ENCODE results near the gene GABRR2.

The GABRR2 gene

DNA sequence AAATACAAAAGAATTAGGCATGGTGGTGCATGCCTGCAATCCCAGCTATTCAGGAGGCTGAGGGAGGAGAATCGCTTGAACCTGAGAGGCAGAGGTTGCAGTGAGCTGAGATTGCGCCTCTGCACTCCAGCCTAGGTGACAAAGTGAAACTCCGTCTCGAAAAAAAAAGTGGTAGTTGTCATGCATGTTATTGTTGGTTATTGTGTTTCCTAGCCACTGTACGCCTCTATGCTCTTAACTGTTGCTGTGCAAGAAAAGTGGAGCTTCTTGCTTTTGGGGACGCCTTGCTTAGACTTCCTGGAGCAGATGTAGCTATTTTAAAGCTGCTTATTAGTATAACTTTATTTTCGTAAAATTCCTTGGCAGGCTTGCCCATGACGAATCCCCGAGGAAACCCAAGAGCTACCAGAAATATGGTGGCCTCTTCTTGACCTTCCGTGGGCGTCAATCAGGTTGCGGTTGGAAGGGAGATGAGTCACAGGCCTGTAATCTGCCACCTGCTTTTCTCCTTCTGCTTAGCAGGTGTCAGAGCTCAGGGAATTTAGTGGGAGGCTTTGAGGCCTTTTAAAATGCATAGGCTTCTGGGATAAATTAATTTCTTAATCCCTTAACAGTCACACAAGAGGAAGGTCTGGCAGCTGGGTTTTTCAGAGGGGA, 17.3 kb downstream of the GABRR2 start (continued):
- TF ChIP-seq ZNF785 (tag by site-specific recombination; IDR thresholded peaks at IDR 0.05) (no peak), ZNF747 (tag by site-specific recombination; IDR thresholded peaks at IDR 0.05) (no peak), ZNF48 (tag by site-specific recombination; IDR thresholded peaks at IDR 0.05) (no peak), ZFP37 (tag by site-specific recombination; IDR thresholded peaks at IDR 0.05) (peak; percentile 67; the same call in 1 of the 2 replicates), ZNF677 (tag by site-specific recombination; IDR thresholded peaks at IDR 0.05) (no peak), KLF10 (tag by site-specific recombination; IDR thresholded peaks at IDR 0.05) (peak; percentile 56; the same call in 1 of the 2 replicates), ZNF366 (tag by site-specific recombination; conservative IDR thresholded peaks at IDR 0.05) (peak; percentile 85), ZNF571 (tag by site-specific recombination; IDR thresholded peaks at IDR 0.05) (no peak), ZIC2 (tag by site-specific recombination; IDR thresholded peaks at IDR 0.05) (no peak), ZNF623 (tag by site-specific recombination; IDR thresholded peaks at IDR 0.05) (no peak), ZNF248 (tag by site-specific recombination; IDR thresholded peaks at IDR 0.05) (no peak), ZNF549 (tag by site-specific recombination; IDR thresholded peaks at IDR 0.05) (no peak), ZEB2 (tag by site-specific recombination; IDR thresholded peaks at IDR 0.05) (0 out of 2 replicates have a peak, but pooled peaks have one; percentile 32), ZNF701 (tag by site-specific recombination; IDR thresholded peaks at IDR 0.05) (no peak), ZNF16 (tag by site-specific recombination; IDR thresholded peaks at IDR 0.05; ENCODE audit: low read depth) (no peak), KLF8 (tag by site-specific recombination; IDR thresholded peaks at IDR 0.05) (peak; percentile 74)
- TF ChIP-seq, protein P1, sequence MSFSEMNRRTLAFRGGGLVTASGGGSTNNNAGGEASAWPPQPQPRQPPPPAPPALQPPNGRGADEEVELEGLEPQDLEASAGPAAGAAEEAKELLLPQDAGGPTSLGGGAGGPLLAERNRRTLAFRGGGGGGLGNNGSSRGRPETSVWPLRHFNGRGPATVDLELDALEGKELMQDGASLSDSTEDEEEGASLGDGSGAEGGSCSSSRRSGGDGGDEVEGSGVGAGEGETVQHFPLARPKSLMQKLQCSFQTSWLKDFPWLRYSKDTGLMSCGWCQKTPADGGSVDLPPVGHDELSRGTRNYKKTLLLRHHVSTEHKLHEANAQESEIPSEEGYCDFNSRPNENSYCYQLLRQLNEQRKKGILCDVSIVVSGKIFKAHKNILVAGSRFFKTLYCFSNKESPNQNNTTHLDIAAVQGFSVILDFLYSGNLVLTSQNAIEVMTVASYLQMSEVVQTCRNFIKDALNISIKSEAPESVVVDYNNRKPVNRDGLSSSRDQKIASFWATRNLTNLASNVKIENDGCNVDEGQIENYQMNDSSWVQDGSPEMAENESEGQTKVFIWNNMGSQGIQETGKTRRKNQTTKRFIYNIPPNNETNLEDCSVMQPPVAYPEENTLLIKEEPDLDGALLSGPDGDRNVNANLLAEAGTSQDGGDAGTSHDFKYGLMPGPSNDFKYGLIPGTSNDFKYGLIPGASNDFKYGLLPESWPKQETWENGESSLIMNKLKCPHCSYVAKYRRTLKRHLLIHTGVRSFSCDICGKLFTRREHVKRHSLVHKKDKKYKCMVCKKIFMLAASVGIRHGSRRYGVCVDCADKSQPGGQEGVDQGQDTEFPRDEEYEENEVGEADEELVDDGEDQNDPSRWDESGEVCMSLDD (tag by site-specific recombination; IDR thresholded peaks at IDR 0.05), result no peak
- TF ChIP-seq, protein P2, sequence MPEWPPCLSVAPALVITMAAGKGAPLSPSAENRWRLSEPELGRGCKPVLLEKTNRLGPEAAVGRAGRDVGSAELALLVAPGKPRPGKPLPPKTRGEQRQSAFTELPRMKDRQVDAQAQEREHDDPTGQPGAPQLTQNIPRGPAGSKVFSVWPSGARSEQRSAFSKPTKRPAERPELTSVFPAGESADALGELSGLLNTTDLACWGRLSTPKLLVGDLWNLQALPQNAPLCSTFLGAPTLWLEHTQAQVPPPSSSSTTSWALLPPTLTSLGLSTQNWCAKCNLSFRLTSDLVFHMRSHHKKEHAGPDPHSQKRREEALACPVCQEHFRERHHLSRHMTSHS (tag by site-specific recombination; IDR thresholded peaks at IDR 0.05), result no peak
- TF ChIP-seq, protein P3, sequence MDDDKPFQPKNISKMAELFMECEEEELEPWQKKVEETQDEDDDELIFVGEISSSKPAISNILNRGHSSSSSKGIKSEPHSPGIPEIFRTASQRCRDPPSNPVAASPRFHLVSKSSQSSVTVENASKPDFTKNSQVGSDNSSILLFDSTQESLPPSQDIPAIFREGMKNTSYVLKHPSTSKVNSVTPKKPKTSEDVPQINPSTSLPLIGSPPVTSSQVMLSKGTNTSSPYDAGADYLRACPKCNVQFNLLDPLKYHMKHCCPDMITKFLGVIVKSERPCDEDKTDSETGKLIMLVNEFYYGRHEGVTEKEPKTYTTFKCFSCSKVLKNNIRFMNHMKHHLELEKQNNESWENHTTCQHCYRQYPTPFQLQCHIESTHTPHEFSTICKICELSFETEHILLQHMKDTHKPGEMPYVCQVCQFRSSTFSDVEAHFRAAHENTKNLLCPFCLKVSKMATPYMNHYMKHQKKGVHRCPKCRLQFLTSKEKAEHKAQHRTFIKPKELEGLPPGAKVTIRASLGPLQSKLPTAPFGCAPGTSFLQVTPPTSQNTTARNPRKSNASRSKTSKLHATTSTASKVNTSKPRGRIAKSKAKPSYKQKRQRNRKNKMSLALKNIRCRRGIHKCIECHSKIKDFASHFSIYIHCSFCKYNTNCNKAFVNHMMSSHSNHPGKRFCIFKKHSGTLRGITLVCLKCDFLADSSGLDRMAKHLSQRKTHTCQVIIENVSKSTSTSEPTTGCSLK (tag by site-specific recombination; IDR thresholded peaks at IDR 0.05), result no peak
- TF ChIP-seq, protein P4, sequence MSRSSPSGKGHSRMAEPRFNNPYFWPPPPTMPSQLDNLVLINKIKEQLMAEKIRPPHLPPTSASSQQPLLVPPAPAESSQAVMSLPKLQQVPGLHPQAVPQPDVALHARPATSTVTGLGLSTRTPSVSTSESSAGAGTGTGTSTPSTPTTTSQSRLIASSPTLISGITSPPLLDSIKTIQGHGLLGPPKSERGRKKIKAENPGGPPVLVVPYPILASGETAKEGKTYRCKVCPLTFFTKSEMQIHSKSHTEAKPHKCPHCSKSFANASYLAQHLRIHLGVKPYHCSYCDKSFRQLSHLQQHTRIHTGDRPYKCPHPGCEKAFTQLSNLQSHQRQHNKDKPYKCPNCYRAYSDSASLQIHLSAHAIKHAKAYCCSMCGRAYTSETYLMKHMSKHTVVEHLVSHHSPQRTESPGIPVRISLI (tag by site-specific recombination; IDR thresholded peaks at IDR 0.05), result peak; percentile 39; the same call in 1 of the 2 replicates
- TF ChIP-seq, protein P5, sequence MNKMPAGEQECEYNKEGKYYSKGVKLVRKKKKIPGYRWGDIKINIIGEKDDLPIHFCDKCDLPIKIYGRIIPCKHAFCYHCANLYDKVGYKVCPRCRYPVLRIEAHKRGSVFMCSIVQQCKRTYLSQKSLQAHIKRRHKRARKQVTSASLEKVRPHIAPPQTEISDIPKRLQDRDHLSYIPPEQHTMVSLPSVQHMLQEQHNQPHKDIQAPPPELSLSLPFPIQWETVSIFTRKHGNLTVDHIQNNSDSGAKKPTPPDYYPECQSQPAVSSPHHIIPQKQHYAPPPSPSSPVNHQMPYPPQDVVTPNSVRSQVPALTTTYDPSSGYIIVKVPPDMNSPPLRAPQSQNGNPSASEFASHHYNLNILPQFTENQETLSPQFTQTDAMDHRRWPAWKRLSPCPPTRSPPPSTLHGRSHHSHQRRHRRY (tag by site-specific recombination; IDR thresholded peaks at IDR 0.05), result no peak
- TF ChIP-seq, protein P6, sequence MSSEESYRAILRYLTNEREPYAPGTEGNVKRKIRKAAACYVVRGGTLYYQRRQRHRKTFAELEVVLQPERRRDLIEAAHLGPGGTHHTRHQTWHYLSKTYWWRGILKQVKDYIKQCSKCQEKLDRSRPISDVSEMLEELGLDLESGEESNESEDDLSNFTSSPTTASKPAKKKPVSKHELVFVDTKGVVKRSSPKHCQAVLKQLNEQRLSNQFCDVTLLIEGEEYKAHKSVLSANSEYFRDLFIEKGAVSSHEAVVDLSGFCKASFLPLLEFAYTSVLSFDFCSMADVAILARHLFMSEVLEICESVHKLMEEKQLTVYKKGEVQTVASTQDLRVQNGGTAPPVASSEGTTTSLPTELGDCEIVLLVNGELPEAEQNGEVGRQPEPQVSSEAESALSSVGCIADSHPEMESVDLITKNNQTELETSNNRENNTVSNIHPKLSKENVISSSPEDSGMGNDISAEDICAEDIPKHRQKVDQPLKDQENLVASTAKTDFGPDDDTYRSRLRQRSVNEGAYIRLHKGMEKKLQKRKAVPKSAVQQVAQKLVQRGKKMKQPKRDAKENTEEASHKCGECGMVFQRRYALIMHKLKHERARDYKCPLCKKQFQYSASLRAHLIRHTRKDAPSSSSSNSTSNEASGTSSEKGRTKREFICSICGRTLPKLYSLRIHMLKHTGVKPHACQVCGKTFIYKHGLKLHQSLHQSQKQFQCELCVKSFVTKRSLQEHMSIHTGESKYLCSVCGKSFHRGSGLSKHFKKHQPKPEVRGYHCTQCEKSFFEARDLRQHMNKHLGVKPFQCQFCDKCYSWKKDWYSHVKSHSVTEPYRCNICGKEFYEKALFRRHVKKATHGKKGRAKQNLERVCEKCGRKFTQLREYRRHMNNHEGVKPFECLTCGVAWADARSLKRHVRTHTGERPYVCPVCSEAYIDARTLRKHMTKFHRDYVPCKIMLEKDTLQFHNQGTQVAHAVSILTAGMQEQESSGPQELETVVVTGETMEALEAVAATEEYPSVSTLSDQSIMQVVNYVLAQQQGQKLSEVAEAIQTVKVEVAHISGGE (tag by site-specific recombination; conservative IDR thresholded peaks at IDR 0.05; ENCODE audit: low read depth), result no peak
- TF ChIP-seq, protein P7, sequence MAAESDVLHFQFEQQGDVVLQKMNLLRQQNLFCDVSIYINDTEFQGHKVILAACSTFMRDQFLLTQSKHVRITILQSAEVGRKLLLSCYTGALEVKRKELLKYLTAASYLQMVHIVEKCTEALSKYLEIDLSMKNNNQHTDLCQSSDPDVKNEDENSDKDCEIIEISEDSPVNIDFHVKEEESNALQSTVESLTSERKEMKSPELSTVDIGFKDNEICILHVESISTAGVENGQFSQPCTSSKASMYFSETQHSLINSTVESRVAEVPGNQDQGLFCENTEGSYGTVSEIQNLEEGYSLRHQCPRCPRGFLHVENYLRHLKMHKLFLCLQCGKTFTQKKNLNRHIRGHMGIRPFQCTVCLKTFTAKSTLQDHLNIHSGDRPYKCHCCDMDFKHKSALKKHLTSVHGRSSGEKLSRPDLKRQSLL (tag by site-specific recombination; IDR thresholded peaks at IDR 0.05), result no peak
